Umbilical cord (tissue), 2 donors: Measurements from ENCODE around the gene PRELID2. TPM values are rescaled to one million over a fixed set of nuclear protein-coding genes. Genes with fewer than 3 reads are reported as not detected.
"Not testable (repeated sequence)": the region's sequence is repeated elsewhere in the genome, so short reads cannot be mapped to it uniquely, and the experiment has no call there.

Experiments used
- DNase-seq: peaks from one replicate; pipeline ENCODE4 v3.0.0-alpha.2; 2015; ENCODE audit warnings: low spot score
- total RNA-seq: library from RNA; depleted of rRNA; stranded (reverse); fragments of >200 nt; gene quantifications from one replicate; pipeline ENCODE4 v1.2.3, GENCODE V29; 2014; ENCODE audit warnings: low replicate concordance; ENCODE audit not compliant: insufficient read depth

PRELID2 gene
- 64.8 TPM for total RNA-seq

DNA sequence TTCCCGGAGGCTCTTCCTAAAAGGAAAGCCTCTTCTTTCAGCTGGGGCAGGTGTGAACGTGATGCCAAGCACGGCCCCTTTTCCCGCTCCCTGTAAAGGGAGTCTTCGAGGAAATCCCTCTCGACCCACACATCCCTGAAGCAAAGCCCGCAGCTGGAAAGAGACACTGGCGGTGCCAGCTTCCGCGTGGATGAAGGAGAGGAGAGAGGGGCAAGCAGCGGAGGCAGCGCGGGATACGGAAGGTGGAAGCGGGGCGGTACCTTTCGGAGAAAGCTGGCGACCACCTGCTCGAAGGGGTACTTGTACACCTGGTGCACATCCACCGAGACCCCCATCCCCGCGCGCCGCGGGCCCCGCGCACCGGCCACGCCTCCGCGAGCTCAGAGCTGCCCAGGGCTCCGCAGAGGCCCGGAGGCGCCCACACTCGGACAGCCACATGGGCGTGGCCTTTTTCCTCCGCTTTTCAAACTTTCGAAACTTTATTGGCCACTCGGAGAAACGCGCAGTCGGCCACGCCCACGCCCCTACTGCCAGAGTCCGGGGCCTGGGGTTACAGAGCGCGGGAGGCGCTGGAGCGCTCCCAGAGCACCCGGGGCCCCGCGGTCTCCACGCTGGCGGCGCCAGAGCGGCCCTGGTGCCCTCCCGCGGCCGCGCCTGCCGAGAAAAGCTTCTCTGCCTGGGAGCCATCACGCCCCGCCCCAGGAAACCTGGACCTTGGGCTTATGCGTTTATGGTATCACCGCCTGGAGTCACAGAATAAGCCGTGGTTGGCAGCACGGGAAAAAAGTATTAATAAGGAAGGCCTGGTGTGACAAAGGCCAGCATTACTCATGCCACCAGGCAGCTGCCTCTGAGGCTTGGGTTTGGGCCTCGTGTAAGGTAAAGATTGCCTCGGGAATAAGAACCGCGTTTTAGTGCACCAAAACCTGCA lies at the start of gene PRELID2:
Gene PRELID2, minus strand, starts transcription at position 426 of the 931 bp plus-strand sequence. Its CDS starts 91 bp downstream, at position 335.
- peak; percentile 94 for DNase-seq

DNA sequence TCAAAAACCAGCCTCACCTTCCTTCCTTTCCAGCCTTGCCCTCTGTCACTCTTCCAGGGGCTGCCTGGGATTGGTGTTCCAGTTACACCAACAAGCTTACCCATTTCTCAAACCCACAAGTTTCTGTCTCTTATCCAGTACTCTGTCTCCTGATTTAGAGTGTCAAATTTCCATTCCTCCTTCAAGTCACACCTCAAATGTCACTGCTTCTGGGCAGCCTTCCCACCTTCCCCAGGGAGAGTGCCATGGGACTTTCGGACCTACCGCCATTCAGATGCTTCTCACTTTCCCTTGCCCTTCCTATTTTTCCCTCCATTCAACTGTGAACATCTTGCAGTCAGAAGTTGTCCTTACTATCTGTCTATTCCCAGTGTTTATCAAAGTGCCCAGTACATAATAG lies 39.6 kb upstream of the PRELID2 start:
- no peak for DNase-seq

DNA sequence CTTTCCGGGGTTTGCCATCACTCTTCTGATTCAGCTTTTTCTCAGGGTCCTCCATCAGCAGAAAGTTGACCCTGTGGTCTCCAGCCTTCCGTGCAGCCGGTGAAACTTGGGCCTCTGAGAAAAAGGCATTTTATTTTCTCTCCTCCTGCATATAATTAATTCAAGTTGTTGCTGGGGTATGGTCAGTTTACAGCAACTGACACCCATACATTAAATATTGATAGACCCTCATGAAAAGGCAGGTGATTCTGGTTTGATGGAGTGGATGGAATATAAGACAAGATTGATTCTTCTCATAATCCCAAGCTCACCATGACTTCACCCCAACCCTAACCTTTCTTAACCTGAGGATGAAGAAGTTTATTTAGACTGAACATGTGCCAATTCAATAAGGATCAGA lies 37.8 kb upstream of the PRELID2 start, which contains the start of gene GRXCR2:
Gene GRXCR2, minus strand, starts transcription at position 101 of the 400 bp plus-strand sequence. Its CDS starts 46 bp downstream, at position 55.
- DNase-seq, result no peak

DNA sequence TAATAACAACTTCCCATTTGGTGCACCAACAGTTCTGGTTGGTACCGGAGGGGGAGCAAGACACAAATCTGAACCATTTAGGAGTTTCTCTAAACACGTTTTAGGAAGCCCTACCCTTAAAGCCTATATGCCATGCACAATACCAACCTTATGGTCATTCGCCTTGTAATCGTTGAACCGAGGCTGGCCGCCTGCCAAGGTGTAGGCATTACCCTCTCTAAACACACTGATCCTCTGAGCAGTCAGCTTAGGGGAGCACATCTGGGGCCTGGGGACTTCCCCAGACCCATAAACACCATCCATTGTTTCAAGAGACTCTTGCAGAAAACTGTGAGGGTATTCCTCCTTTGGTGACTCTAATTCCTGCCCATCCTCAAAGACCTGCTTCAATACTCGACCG lies 37.3 kb upstream of the PRELID2 start:
- DNase-seq, result no peak

DNA sequence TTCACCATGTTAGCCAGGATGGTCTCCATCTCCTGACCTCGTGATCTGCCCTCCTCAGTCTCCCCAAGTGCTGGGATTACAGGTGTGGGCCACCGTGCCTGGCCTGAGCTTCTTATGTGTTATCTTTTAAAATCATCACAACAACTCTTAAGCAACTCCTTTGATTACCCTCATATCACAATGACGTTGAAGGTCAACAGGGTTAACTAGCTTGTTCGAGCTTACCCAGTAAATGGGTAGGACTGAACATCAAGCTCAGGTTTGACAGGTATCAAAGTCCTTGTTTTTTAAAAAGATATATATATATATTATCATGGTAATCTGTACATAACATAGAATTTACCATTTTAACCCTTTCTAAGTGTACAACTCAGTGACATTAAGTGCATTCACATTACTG lies 34.6 kb upstream of the PRELID2 start:
- no peak for DNase-seq

DNA sequence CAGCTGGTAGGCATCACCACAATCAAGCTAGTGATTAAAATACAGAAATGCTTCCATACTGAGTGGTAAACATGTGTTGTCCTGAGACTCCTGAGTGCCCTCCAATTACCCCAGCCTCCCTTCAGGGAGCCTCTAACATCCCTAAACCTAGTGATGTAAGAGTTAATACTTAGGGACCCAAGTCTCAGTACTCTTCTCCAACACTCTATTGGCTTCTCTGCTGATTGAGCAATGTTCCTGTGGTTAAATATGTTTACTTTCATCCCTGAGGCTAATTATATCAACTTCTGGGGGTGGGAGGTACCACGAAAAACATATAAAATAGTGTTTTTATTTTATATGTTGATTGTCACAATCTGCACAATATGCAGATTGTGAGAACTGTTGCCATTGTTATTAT lies 32.7 kb upstream of the PRELID2 start:
- DNase-seq, result no peak

DNA sequence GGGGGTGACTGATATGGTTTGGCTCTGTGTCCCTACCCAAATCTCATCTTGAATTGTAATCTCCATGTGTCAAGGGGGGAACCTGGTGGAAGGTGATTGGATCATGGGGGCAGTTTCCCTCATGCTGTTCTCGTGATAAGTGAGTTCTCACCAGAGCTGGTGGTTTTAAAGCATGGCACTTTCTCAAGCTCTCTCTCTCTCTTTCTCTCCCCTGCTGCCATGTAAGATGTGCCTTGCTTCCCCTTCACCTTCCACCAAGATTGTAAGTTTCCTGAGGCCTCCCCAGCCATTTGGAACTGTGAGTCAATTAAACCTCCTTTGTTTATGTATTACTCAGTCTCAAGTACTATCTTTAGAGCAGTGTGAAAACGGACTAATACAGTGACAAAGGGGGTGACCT lies 29.3 kb upstream of the PRELID2 start:
- DNase-seq, result not testable (repeated sequence)

DNA sequence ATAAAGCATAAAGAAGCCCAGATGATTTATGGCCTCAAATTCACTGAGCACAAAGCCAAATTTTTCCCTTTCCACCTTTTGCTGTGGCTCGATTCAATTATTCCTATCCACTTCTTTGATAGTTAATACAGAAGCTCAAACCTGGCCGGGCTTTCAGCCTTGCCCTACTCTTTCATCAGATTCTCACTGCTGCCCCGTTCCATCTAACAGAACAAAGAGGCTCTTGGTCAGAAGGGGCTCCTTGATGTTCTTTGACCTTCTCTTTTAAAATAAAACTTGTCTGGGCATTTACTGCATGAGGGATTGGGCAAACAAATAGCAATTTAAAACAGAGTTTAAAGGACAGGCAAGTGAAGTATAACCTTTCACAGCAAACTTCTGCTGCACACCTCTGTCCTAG lies 27.9 kb upstream of the PRELID2 start:
- DNase-seq, result no peak

DNA sequence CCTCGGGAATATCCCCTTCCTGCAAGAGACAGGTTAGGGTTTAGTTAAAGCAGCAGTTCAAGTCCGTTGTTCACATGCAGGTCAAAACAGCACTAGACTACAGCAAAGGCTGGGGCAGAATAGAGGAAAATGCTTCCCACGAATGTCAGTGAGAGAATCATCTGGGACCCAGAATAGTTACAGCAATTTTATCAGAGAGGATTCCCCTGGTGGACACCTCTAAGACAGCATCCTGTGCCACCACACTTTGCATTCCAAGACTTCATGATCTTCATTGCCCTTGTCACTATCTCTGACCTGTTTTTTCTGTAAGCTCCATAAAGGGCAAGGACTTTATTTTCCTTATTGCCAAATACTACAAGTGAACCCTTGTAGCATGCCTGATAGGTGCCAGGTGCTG lies 24.8 kb upstream of the PRELID2 start:
- no peak for DNase-seq

DNA sequence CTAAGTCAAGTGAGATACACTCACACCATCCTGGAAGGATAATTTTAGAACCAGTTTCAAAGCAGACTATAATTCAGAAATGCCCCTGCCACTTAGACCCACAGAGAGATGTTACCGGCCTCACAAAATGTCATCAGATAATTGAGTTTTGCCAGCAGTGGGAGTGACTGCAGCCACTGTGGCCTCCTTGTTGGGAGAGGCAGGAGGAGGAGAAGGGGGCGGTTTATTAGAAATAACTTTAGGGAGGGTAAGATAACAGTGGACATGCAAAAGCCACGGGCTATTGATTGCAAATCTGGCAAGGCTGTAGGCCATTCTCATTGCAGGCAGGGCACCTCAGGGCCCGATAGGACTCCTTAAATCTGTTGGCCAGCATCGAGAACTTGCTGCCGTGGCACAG lies 24.3 kb upstream of the PRELID2 start:
- no peak for DNase-seq

DNA sequence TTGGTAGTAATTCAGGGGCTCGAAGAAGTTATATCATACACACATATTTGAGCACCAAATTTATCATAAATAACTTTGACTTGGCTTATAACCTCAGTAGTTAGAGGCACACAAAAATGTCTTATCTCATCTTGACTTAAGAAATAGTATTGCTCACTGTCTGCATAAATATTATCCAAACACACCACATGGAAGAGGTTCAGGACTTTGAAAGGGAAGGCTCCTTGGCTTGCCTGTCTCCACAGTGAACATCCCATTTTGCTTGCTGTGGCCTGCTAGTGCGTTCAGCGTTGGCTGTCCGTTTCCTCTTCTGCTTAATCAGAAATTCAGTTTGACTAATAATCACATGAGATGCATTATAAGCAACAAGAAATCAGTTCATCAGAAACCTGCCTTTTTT lies 23.8 kb upstream of the PRELID2 start:
- peak; percentile 87 for DNase-seq

DNA sequence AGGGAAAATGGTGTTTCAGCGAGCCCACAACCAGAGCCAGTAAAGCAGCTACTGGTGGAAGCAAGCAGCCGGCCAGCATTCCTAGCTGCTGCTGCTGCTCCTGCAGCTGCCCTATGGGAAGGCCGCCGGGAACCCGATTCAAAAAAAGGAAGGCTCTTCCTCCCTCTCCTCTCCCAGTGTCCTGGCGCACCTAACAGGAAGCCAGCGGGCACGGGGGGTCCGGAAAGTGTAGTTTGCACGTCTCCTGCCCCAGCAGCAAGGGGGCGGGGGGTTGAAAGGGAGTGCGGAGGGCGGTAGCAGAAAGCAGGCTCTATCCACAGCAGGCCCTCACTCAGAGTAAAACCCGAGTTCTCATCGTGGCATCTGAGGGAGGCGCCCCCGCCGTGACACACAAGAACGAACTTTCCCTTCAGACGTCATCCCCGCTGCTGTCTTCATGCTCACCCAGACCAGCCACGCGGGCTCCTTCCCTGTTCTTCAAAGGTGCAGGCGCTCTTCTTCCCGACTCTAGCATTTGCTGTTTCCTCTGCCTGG lies 21.2 kb upstream of the PRELID2 start:
- peak; percentile 77 for DNase-seq

DNA sequence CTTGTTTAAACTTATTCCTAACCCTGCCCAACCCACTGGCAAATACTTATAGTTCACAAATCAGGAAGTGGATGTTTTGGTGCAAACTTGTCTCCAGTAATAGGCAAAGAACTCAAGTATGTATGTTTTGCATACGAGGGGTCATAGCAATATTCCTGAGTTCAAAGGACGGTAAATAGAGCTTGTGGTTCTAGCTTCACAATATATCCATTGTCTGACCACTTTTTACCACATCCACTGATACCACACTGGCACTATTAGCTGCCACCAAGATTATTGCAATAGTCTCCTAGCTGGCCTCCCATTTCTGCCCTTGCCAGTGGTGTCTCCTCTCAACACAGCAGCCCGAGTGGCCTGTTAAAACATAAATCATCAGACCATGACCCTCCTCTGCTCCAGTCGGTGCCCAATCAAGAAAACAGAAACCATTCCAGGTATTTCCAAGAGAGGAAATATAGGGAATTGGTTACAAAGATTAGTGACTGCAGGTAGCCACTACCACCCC lies 20.7 kb upstream of the PRELID2 start:
- DNase-seq, result no peak

DNA sequence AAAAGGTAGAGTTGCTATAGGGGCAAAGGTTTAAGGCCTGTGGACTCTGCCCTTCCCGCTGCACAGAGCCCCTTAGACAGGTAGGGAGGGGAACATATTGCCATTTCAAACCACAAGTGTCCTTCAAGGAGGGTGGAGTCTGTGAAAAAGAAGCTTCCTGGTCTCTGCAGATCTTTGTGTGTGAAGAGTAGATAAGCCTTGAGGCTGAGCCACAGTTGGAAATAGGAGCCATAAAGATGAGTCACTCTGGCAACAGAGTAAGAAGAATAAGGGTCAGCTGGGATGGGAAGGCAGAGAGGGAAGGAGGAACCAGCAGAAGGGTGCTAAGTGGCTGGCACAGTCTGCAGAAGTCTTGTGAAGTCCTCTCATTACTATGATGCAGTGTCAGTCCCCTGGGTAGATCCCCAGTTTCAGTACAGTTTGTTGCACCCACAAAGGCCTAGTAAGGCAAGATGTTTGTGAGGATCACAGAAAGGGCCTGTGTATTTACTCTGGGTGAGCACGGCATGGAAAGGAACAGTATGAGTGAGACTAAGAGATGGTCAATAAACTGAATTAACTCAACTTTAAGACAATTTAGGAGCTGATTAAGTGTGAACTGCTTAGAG lies 19.6 kb upstream of the PRELID2 start:
- peak; percentile 67 for DNase-seq

DNA sequence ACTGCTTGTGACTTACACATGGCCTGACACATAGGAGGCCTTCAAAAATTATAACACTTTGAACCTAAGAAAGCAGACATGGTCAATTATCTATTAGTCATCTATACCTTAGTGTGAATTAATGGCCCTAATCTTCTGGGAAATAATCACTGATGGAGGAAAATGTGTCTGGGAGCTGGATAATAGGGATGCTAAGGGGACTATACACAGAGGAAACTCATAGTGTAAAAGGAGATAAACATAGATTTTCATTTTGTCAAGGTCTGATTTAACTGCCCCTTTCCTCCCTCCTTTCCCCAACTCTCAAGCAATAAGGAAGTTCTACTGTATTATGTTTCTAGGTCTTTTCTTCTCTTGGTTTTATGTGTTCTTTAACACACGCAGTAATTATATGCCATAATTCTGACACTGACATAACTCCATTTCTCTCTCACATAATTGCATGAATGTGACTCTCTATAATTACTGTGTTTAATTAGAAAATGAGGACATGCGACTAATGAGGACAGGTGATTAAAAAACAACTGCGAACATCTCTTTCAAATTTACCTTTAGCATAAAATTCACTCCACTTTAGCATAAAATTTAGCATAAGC lies 18.7 kb upstream of the PRELID2 start:
- DNase-seq, result no peak

DNA sequence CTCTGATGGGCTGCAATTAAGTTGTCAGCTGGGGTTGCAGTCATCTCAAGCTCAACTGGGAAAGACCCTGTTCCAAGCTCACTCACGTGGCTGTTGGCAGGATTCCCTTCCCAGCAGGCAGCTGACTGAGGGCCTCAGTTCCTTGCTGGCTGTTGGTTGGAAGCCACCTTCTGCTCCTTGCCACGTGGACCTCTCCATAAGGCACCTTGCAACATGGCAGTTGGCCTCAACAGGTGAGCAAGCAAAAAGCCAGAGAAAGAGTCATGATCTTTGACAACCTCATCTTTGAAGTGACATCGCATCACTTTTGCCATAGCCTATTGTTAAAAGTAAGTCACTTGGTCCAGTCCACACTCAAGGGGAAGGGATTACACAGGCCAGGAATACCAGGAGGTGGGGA lies 17.8 kb upstream of the PRELID2 start:
- no peak for DNase-seq

DNA sequence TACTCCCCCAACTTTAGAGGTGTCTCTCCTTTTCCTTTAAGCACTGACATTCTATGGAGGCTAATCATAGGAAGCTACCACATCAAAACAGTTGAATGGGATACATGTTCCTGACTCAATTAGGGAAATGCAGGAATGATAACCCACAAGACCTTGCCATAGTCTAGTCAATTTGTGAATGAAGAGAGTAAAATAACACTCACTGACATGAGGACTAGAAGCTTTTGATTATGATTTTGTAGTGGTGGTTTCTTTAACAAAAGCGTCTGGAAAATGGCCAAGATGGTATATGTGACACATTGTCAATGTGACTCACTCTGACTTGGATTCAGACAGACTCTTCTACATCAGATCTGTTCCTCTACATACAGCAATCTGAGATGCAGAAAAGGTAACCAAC lies 13.7 kb upstream of the PRELID2 start:
- no peak for DNase-seq

DNA sequence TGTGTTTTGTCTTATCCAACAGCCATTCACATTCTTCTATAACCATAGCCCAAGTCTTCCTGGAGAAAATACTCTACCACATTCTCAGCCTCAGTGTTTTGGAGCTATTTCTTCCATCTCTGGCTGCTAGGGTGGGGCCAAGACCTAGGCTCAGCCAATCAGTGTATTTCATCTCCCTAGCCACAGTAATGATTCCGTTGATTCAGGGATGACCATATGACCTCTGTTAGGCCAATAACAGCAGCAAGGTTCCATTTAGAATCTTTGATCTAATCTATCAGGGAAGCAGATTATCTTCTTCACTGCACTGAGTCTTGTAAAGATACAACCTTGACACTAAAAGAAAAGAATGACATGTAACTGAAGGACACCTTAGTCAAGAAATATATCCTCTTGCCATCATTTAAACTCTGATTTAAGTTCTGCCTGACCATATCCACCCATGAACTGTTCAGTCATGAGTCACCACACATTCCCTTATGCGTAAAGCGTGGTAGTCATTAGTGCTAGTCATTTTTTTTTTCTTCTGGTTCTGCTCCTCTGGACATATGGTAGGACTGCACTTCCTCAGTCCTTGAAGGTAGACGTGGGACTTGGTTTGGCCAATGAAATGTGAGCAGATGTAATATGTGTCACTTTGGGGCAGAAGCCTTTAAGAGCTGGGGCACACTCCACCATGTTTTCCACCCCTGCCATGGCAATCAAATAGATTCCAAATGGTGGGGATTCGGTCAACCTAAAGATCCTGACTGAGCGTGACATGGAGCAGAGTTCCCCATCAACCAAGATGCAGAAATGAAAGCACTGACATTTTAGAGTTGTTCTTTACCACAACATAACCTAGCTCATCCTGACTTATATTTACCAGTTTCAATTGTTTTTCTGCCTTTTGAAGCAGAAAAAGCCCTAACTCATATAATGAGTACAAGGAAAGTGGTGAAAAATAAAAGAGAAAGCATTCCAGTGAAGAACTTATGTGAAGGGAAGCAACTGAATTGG lies 12.7 kb upstream of the PRELID2 start:
- DNase-seq, result no peak

DNA sequence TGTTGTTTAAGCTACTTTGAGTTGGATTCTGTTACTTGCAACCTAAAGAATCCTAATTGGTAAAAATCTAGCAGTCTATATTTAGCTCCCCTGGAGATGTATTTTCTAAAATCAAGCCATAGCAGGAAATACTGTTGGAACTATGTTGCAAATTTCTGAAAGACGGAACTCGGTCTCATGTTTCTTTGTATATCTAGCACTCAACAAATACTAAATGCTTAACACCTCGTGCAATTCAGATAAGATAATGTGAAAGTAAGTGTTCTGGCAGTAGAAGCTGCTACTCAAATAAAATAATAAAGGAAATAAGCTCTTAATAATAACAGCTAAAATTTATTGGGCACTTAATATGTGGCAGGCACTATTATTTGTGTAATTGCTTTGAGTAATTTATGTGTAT lies 10.9 kb upstream of the PRELID2 start:
- no peak for DNase-seq

DNA sequence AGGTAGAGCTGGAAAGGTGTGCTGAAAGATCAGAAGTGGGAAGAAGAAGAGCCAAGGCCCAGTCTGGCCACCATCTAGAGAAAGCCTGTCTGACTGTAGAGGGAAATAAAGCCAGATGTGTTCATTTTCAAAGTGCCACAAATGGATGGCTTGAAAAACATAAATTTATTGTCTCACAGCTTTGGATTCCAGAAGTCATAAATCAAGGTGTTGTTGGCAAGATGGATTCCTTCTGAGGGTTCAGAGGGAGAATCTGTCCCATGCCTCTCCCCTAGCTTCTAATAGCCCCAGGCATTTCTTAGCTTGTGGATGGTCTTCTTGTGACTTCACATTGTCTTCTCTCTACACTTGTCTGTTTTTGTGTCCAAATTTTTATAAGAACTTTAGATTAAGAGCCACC lies 6.2 kb upstream of the PRELID2 start:
- no peak for DNase-seq
